HT-29 (cell line): Measurements from ENCODE around the gene AHSP. TPM values are rescaled to one million over a fixed set of nuclear protein-coding genes. Genes with fewer than 3 reads are reported as not detected.
"Not testable (repeated sequence)": the region's sequence is repeated elsewhere in the genome, so short reads cannot be mapped to it uniquely, and the experiment has no call there.

Source experiments
- DNase-seq: peaks from one replicate; pipeline ENCODE4 v3.0.0-alpha.2; 2015; ENCODE audit warnings: low spot score
- total RNA-seq: library from RNA; depleted of rRNA; stranded (reverse); fragments of >200 nt; shearing (Covaris generic); gene quantifications from 2 replicates; pipeline ENCODE4 v1.2.3, GENCODE V29; 2014; rRNA removed

Gene AHSP
- total RNA-seq, 1 experiment from 2014 or later = not detected

DNA sequence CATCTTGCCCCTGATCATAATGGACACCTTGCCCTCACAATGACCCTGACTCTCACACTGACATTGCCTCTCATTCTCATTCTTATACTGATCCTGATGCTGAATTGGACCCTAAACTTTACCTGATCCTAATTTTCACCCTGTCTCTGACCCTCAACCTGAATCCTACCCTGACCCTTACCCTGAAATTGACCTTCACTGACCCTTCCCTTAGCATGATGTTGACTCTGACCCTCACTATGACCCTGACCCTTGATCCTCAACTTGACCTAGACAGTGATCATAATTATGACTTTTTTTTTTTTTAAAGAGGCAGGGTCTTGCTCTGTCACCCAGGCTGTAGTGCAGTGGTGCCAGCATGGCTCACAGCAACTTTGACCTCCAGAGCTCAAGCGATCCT, 3.4 kb downstream of the AHSP start:
- no peak for DNase-seq

DNA sequence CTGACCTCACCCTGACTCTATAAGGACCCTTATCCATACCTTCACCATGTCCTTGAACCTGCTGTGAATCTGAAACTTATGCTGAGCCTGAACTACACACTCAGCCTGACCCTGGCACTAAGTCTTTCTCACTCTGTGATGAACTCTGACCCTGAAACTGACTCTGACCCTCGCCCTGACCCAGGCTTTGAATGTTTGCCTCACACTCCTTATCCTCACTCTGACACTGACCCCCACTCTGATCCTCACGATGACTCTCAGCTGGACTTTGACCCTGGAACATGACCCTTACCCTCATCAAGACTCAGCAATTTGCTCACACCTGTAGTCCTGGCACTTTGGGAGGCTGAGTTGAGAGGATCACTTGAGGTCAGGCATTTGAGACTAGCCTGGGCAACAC, 4.4 kb downstream of the AHSP start:
- DNase-seq = no peak

DNA sequence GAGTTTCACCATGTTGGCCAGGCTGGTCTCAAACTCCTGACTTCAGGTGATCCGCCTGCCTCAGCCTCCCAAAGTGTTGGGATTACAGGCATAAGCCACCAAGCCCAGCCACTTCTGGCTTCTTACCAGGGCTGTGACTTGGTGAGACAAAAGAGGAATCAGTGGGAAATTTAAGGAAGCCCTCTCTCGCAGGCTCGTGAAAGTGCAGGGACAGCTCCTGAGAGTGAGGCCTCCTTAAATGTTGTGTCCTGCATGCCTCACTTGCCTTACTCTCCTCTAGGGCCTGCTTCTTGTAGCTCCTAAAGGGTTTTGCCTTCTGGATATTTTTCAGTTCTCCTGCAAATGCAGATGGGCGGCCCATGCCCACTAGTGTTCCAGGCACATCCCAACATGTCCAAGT, 5.2 kb downstream of the AHSP start:
- DNase-seq = no peak

DNA sequence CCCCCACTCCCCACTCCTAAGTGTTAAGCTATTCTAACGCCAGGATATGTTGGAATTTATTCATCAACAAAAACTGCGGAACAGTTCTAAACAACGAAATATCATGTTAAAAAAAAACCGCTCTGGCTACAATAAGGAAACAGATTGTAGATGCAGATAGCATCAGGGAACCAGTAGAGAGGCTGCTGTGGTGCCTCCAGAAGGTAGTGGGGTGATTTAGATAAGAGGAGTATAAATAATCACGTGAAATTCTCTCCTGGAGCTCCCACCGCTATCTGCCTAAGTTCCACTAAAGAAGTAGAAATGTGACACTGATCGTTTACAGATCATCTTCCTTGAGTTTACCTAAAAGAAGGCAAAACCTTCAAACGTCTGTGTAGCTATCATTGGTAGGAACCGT, 8.0 kb downstream of the AHSP start:
- no peak for DNase-seq

DNA sequence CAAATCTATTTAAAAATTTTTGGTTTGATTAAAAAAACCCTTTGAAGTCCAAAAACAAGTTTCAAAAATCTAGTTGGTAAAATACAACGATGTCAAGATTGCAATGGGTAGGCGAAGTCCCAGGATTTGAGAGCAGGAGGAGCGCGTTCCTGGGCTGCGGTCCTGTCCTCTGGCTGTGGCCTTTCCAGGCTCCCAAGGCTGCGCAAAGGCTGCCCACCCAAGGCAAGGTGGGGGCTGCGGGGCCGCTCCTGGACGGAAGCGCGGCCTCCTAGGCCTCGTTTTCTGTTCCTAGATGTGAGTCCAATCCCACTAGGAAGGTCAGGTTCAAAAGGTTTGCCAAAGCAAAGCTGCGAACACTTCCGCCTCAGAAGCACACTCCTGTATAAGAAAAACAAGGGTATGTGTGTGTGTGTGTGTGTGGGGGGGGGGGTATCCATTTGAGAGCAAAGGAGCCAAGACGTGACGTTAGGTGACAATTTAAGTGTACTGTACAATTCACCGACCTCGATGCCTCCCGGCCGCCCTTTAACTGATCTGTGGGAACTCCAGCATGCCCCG, 9.2 kb downstream of the AHSP start:
- DNase-seq = no peak

DNA sequence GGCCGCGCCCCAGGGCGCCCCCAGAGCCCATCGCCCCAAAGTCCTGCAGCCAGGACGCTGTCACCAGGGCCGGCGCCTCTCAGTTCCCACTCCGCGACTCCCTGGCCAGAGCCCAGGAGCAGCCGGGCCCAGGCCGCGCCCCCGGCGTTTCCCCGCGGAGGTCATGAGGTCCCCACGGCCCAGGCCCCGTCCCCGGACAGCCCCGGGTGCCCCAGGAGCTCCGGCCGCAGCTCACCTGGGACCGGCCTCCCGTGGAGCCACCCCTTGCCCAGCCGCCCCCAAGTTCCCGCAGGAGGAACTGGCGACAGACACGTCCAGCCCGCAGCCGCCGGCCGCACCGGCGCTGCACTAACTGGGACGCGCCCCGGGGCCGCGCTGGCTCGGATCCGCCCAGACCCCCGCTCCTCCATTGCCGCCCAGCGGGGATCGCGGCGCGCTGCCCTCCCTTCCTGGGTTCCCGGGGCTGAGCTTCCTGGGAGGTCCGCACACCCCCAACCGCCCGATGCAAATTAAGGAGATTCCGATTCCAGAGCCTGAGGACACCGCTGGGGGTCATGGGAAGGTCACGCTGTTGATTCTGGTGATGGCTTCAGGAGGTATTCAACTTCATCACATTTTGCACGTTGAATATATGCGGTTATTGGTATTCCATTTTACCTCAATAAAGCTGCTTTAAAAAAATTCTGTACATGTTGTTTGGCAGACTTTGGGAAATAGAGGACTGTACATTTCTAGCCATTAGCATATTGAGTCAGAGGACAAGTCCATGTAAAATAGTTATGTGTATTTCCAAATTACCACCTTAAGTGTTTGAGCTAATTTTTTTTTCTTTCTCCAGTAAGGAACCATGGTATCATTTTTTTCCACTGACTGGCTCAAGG, 9.9 kb downstream of the AHSP start:
- no peak for DNase-seq

DNA sequence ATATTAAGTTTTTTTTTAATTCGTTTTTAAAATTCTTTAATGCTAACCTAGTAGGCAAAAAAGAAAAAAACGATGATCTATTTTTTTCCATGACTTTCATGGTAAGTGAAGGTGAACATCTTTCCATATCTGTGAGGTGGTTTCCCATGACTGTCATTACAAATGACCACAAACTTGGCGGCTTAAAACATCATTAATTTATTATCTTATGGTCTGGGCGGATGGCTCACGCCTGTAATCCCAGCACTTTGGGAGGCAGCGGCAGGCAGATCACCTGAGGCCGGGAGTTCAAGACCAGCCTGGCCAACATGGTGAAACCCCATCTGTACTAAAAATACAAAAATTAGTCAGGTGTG, 10.5 kb downstream of the AHSP start:
- not testable (repeated sequence) for DNase-seq

DNA sequence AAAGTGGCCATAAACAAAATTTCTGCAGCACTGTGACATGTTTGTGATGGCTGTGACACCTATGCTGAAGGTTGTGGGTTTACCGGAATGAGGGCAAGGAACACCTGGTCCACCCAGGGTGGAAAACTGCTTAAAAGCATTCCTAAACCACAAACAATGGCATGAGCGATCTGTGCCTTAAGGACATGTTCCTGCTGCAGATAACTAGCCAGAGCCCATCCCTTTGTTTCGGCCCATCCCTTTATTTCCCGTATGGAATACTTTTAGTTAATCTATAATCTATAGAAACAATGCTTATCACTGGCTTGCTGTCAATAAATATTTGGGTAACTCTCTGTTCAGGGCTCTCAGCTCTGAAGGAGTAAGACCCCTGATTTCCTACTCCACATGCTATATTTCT, 12.1 kb downstream of the AHSP start:
- DNase-seq = not testable (repeated sequence)

DNA sequence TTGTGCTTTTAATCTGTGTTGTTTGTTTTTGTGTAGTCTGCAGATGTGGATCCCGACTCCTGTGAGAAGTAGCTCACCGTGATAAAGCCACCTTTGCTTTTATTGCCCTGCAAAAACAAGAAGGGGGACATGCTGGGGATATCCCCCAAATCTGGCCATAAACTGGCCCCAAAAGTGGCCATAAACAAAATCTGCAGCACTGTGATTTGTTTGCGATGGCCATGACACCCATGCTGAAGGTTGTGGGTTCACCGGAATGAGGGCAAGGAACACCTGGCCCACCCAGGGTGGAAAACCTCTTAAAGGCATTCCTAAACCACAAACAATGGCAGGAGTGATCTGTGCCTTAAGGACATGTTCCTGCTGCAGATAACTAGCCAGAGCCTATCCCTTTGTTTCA, 15.1 kb downstream of the AHSP start:
- DNase-seq = no peak

DNA sequence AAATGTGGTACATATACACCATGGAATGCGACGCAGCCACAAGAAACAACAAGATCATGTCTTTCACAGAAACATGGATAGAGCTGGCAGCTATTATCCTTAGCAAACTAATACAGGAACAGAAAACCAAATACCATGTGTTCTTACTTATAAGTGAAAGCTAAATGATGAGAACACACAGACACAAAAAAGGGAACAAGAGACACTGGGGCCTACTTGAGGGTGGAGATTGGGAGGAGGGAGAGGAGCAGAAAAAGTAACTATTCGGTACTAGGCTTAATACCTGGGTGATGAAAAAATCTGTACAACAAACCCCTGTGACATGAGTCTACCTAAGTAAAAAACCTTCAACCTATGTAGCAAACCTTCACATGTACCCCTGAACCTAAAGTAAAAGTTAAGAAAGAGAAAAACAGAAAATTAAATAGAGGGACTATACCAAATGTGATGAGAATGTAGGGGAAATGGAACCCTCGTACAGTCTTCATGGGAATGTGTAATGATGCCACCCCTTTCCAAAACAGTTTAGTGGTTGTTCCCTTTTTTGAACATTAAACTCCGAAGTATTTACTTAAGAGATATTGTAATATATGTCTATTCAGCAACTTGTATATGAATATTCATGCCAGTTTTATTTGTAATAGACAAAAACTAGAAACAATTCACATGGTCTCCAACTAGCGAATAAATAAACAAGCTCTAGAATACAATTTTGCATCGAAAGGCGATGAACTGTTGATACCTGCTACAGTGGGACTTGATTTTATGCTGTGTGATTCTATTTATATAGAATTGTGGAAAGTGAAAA, 33.9 kb downstream of the AHSP start:
- DNase-seq = no peak

DNA sequence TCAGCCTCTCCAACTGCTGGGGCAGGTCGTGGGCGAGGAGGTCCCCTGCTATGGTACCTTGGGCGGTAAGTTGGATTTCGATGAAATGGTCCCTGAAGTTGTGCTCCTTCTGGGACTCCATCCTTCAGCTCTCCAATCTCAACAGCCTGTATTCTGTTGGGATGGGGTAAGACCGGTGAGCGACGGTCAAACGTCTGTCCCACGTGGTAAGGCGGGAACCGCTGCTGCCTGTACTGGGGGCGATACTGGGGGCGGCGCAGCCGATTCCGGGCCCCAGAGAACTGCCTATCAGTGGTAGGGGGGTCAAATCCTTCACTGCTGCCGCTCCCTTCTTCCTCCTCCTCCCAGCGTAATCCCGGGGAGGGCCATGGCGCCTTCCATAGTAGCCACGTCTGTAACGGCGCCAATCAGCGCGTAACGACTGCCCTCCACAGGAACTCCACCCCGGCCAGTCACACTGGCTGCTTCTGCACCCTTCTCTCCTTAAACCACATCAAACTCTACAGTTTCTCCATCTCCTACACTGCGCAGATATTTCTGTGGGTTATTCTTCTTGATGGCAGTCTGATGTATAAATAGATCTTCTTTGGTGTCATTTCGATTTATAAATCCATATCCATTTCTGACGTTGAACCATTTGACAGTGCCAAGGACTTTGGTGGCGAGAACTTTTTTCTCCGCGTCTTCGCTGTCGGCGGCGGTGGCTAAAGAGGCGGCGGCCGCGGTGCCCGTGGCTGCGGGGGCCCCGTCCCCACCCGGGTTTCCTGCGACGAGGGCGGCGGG, 41.1 kb downstream of the AHSP start:
- no peak for DNase-seq

DNA sequence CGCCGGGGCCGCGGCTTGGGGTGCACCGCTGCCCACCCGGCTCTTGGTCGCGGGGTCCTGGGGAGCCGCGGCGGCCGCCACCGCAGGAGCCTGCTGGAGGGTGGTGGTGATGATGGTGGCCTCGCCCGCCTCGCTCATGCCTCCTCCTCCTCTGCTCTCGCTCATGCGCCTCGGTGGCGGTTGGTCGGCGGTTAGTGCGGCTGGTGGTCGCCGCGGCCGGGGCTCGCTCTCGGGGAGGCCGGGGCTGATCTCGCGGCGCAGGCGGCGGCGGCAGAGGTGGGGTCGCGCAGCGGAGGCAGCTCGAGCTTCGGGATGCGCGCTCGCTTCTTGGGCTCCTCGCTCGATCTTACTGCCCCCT, 41.6 kb downstream of the AHSP start:
- no peak for DNase-seq

DNA sequence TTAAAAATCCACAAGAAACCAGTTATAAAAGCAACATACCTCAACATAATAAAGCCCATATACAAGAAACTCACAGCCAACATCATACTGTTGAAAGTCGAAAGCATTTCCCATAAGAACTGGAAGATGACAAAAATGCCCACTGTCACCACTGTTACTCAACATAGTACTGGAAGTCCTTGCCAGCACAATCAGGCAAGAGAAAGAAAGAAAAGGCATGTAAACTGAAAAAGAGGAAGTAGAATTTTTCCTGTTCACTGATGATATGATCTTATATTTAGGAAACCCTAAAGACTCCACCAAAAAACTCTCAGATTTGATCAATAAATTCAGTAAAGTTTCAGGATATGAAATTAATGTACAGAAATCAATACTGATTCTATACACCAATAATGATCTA, 45.1 kb downstream of the AHSP start:
- DNase-seq = no peak

DNA sequence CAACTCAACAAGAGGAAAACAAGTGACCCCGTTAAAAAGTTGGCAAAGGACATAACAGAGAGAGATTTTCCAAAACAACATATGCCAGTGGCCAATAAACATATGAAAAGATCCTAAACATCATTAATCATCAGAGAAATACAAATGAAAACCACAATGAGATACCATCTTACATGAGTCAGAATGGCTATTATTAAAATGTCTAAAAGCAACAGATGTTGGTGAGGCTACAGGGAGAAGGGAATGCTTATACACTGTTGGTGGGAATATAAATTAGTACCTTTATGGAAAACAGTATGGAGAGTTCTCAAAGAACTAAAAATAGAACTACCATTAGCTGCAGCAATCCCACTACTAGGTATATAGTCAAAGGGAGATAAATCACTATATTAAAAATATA, 46.5 kb downstream of the AHSP start:
- DNase-seq = not testable (repeated sequence)

DNA sequence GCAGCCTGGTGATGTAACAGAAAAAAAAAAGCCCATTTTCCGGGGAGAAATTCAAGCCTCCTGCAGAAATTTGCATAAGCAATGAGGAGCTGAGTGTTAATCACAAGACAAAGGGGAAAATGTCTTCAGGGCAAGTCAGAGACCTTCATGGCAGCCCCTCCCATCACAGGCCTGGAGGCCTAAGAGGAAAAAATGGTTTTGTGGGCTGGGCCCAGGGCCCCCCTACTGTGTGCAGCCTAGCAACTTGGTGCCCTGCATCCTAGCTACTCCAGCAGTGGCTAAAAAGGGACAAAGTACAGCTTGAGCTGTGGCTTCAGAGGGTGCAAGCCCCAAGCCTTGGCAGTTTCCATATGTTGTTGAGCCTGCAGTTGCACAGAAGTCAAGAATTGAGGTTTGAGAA, 49.7 kb downstream of the AHSP start:
- no peak for DNase-seq

Other genes with a start within 250 kb of the AHSP start
- gene ITGAX, start 172.7 kb upstream of the AHSP start, total RNA-seq = 0.15 and 0.26 TPM in 2 replicates
- gene ITGAD, start 134.6 kb upstream of the AHSP start, total RNA-seq = not detected in 2 replicates
- not detected in 2 replicates for gene COX6A2, start 99.5 kb upstream of the AHSP start, total RNA-seq
- gene ZNF843, start 85.1 kb upstream of the AHSP start, total RNA-seq = not detected in 2 replicates
- 31.0 and 33.1 TPM in 2 replicates for gene ARMC5, start 68.4 kb upstream of the AHSP start, total RNA-seq
- gene TGFB1I1, start 55.7 kb upstream of the AHSP start, total RNA-seq = 0.43 and 1.1 TPM in 2 replicates
- 0.29 and 0.86 TPM in 2 replicates for gene SLC5A2, start 44.8 kb upstream of the AHSP start, total RNA-seq
- gene RUSF1, start 19.5 kb upstream of the AHSP start, total RNA-seq = 43.7 and 53.3 TPM in 2 replicates